ENCODE measurements around the gene SKAP1.
"Not testable (repeated sequence)": the region's sequence is repeated elsewhere in the genome, so short reads cannot be mapped to it uniquely, and the experiment has no call there.

SKAP1 gene

GRCh38 chr17:48282303-48282702 lies 147.7 kb downstream of the SKAP1 start:
- no peak for DNase-seq (ENCODE audit: low read depth)

DNA sequence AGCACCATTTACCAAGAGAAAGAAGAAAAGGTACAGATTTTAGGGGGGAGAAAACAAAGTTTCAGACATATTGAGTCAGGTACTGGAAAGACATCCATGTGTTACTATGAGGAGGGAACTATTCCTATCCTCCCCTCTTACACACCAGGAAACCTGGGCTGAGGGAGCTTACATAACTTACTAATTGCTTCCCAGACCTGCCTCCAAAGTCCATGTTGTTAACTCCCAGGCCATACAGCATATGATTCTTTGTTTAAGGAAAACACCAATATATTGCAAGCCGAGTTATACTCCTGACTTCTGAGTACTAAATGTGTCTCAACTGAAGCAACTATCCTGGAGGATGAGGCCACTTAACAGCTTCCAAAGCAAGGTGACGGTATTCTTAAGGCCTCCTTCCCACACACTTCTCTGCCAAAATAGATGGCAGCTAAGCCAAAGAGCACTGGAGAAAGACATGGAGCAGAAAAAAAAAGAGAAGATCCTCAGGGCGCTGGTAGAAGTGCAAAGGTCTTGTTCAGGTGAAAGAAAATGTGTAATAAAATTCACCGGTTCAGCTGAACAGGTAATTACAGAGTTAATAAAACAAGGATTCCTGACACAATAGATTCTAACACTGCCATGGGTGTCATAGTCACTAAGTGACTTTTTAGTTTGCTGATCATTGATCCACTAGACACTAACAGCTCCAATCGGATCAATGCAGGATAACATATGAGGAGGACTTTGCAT lies 151.1 kb downstream of the SKAP1 start:
- DNase-seq (ENCODE audit: low read depth) = no peak

- DNase-seq (ENCODE audit: low read depth) = no peak
Observed at GRCh38 chr17:48276776-48277175, 153.2 kb downstream of the SKAP1 start.

DNA sequence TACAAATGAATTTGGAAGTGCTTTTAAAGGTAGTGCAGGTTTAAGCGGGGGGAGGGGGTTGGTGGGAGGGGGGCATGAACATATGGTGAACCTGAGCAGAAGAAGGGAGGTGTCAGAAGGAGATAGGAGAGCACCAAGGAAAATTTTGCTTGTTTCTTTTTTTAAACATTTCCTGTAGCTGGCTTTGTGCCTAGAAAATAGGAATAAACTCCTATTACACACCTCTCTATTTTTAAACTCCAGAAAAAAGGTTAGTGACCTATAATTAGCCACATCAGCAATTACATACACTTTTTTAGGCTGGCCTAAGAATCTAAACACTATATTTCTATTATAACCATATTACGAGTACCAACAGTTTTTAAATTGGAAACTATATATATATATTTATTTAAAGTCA lies 159.1 kb downstream of the SKAP1 start:
- no peak for DNase-seq (ENCODE audit: low read depth)

DNA sequence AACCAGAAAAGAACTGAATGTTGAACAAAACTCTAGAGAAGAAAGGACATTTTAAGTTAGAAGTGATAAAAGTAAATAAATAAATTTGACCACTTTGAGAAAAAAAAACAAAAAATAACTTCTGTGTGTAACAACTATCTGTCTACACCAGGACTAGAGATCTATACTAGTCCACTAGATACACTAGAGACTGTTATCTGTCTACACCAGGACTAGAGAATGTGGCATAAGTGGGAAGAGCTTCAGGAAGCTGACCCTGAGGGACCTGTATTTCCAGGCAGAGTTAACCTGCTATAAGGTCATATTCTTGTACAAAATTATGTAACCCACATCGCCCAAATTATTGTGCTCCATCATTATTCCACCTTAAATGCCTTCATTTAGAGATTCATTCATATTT lies 160.8 kb downstream of the SKAP1 start:
- DNase-seq (ENCODE audit: low read depth) = no peak

- no peak for DNase-seq (ENCODE audit: low read depth)
Observed at GRCh38 chr17:48263731-48264035, 166.3 kb downstream of the SKAP1 start.

DNA sequence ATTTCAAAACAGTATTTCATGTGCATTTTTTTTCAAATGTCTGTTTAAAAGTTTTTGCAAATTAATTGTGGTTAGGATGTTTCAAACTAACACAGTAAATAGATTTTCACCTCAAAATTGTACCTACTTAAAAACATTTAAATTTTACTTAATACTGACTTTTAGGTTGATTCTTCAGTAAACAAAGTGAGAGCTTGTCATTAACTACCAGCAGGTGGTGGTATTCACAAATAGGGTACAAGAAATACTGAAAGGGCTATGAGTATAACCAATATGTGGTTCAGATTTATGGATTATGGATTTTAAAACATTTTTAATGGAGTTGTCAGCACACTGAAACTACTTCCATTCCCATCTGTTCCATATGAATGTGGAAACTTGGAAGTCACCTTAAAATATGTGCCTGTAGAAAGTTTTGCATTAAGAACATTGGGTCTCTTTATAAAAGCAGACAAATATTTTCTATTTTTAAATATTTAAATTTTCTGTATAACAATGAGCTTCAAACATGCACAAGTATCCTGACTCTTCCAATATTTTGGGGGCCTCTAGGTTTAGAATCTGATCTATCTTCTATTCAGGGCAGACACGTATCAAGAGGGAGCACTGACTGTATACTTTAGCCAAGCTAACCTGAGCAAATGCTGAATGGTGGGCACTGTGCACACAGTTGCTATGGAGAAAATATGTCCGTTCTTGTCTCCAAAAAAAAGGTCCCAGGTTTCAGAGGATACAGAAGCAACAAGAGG lies 166.9 kb downstream of the SKAP1 start:
- no peak for DNase-seq (ENCODE audit: low read depth)

DNA sequence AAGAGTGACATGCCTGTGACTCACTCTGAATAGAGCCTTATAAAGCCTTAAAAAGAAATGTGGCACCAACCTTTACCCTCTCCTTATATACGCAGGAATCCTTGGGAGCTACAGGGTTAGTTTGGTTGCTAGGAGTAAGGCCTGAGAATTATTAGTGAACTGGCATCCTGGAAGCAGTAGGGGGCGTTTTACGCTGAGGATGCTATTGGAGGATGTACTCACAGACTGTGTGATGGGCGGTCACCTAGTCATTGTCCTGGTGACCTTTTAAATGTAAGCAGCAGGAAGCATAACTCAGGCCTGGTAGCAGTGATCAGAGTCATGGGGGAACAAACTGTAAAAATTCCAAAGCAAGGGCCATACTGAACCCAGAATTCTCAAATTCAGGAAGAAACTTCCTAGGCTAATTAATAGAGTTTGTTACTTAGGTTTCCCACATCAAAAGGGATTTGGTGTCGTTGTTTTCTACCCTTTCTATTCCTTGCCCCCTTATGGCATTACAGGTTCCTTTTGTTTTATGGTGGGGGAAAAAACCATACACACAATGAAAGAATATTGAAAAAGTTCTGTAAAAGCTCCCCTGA lies 168.6 kb downstream of the SKAP1 start:
- DNase-seq (ENCODE audit: low read depth) = no peak

GRCh38 chr17:48259694-48260291 lies 170.2 kb downstream of the SKAP1 start:
- DNase-seq (ENCODE audit: low read depth) = no peak

GRCh38 chr17:48258331-48258730 lies 171.7 kb downstream of the SKAP1 start:
- no peak for DNase-seq (ENCODE audit: low read depth)

GRCh38 chr17:48255759-48256158 lies 174.3 kb downstream of the SKAP1 start:
- no peak for DNase-seq (ENCODE audit: low read depth)

DNA sequence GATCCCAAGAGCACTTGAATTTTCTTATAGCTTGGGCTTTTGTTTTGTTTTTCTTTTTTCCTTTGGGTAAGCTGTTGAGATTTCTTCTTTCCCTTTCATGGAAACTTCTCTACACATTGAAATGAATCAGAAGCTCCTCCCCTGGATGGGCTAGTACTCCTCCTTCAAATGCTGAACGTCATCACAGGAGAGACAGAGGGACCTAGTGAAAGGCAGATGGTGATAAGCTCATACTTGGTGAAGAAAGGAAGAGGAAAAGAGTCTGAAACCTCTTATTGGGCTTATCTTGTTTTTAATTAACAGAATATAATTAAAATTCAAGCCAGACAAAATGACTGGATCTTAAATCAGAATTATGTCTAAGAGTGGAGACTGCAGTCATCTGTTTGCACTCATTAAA lies 175.1 kb downstream of the SKAP1 start:
- DNase-seq (ENCODE audit: low read depth) = no peak

GRCh38 chr17:48253975-48254374 lies 176.0 kb downstream of the SKAP1 start:
- no peak for DNase-seq (ENCODE audit: low read depth)

GRCh38 chr17:48251950-48252349 lies 178.1 kb downstream of the SKAP1 start:
- no peak for DNase-seq (ENCODE audit: low read depth)

GRCh38 chr17:48250949-48251348 lies 179.1 kb downstream of the SKAP1 start:
- no peak for DNase-seq (ENCODE audit: low read depth)

- DNase-seq (ENCODE audit: low read depth) = not testable (repeated sequence)
Observed at GRCh38 chr17:48250059-48250458, 180.0 kb downstream of the SKAP1 start.

GRCh38 chr17:48247603-48248002 lies 182.4 kb downstream of the SKAP1 start:
- no peak for DNase-seq (ENCODE audit: low read depth)

- DNase-seq (ENCODE audit: low read depth) = no peak
Observed at GRCh38 chr17:48247038-48247437, 183.0 kb downstream of the SKAP1 start.

GRCh38 chr17:48246612-48247011 lies 183.4 kb downstream of the SKAP1 start:
- DNase-seq (ENCODE audit: low read depth) = no peak

DNA sequence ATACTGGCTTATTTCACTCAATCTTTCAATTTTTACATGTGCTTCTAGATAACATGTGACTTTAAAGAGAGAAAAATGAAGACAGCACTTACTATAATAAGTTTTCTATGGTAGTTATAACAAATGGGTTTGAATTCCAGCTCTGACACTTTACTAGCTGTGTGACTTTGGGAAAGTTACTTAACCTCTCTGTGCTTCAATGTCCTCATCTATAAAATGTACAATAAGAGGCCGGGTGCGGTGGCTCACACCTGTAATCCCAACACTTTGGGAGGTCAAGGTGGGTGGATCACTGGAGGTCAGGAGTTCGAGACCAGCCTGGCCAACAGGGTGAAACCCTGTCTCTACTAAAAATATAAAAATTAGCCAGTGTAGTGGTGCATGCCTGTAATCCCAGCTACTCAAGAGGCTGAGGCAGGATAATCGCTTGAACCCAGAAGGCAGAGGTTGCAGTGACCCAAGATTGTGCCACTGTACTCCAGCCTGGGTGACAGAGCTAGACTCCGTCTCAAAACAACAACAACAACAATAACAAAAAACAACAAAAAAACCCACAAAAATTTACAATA lies 184.5 kb downstream of the SKAP1 start:
- not testable (repeated sequence) for DNase-seq (ENCODE audit: low read depth)

DNA sequence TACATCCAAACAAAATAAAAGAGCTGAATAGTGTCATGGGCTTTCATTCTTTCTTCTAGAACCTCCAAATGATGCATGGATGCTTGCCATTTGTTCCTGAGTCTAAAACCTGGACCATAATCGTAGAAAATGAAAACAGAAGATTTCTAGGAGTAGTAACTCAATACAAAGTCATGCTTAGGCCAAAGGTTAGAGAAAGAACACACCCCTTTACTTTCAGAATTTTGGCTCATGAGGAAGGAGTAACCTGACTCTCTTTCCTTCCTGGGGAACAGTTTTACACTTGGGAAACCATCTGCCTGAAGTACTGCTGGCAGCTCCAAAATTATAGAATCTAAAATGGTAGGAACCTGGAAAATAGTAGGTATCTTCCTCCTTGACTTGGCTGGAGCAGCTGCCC lies 185.2 kb downstream of the SKAP1 start:
- DNase-seq (ENCODE audit: low read depth) = no peak

GRCh38 chr17:48244121-48244711 lies 185.8 kb downstream of the SKAP1 start:
- DNase-seq (ENCODE audit: low read depth) = peak; percentile 36

Measured in GM04503 (cell line).